Prostate gland (tissue), 2 donors: ENCODE data around the gene TAGAP.

ENCODE experiments used
- POLR2A ChIP-seq: fragments of 450-650 bp; IDR thresholded peaks from one replicate; pipeline ENCODE4 v1.6.1; 2016; ENCODE audit warnings: antibody characterized with exemption, mild to moderate bottlenecking
- POLR2AphosphoS5 ChIP-seq: sonication (generic); formaldehyde crosslinking; IDR thresholded peaks from one replicate; pipeline ENCODE4 v1.6.1; 2017; ENCODE audit warnings: antibody characterized with exemption
- TF ChIP-seq, protein P1 (sequence below), 4 experiments: fragments of 200-600 bp in 2 of 4; fragments of 450-650 bp in 2 of 4; sonication (generic) in 2 of 4; IDR thresholded peaks; 1 replicate in 3 of 4; 2 replicates in 1 of 4; pipeline ENCODE4 v1.5.1; 2016 to 2019; ENCODE audit warnings: antibody characterized with exemption in 4 of 4, mild to moderate bottlenecking in 2 of 4, moderate library complexity in 2 of 4

DNA sequence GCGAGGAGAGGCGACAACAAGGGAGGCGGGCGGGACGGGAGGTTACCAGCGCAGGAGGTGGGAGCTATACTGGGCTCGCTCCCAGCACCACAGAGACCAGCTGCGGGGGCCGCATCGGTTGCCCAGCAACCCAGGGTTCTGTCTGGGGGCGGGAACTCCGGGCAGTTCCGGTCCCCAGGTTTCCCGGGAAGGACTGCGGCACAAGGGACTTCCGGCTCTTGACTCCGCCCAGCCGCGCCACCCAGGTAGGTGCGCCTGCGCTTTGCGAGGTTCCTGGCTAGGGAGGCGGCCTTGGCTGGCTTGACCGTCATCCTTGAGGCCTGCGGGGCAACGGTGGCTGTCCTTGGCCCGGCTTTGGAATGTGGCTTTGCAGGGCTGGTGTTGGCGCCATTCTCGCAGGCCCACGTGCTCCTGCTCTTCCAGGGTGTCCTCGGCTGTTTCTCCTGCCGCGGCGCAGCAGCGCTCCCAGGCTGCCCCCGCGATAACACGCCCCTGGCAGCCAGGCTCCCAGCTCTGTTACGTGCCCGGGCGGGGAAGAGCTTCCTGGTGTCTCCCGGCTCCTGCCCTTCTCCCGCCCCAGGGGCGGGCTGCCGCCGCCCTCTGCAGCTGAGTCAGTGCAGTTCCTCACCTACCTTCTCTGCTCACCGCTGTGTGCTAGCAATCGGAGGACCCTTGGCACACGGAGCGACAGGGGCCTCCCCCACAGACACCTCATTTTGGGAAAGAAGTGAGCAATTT, 45.0 kb downstream of the TAGAP start, which contains the start of gene RSPH3:
- peak; percentile 96 for TF ChIP-seq POLR2AphosphoS5
- TF ChIP-seq, protein P1, sequence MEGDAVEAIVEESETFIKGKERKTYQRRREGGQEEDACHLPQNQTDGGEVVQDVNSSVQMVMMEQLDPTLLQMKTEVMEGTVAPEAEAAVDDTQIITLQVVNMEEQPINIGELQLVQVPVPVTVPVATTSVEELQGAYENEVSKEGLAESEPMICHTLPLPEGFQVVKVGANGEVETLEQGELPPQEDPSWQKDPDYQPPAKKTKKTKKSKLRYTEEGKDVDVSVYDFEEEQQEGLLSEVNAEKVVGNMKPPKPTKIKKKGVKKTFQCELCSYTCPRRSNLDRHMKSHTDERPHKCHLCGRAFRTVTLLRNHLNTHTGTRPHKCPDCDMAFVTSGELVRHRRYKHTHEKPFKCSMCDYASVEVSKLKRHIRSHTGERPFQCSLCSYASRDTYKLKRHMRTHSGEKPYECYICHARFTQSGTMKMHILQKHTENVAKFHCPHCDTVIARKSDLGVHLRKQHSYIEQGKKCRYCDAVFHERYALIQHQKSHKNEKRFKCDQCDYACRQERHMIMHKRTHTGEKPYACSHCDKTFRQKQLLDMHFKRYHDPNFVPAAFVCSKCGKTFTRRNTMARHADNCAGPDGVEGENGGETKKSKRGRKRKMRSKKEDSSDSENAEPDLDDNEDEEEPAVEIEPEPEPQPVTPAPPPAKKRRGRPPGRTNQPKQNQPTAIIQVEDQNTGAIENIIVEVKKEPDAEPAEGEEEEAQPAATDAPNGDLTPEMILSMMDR (IDR thresholded peaks at IDR 0.05), result peak in 3 of 4 experiments; percentile 27 to 51 (median 40)
- peak; percentile 63 for TF ChIP-seq POLR2A
